GM10847 (cell line): ENCODE results near the gene BCCIP.

ENCODE experiments used
- POLR2A ChIP-seq: IDR thresholded peaks from 2 replicates; pipeline ENCODE4 v1.6.1; 2011; ENCODE audit not compliant: insufficient read length; ENCODE audit errors: extremely low read depth

The BCCIP gene

GRCh38 chr10:125848371-125848770 is 25.0 kb downstream of the BCCIP start:
- no peak for TF ChIP-seq POLR2A

- no peak for TF ChIP-seq POLR2A
These were observed 25.5 kb downstream of the BCCIP start for GRCh38 chr10:125848857-125849256.

- TF ChIP-seq POLR2A = no peak
These were observed 26.1 kb downstream of the BCCIP start for GRCh38 chr10:125849448-125849847.

GRCh38 chr10:125850766-125851731 is 27.7 kb downstream of the BCCIP start:
- no peak for TF ChIP-seq POLR2A

- no peak for TF ChIP-seq POLR2A
These were observed 29.1 kb downstream of the BCCIP start for GRCh38 chr10:125852487-125852886.

- TF ChIP-seq POLR2A = no peak
These were observed 33.9 kb downstream of the BCCIP start for GRCh38 chr10:125857185-125857760.

GRCh38 chr10:125859128-125859817 is 35.9 kb downstream of the BCCIP start:
- TF ChIP-seq POLR2A = no peak

GRCh38 chr10:125865120-125865519 is 41.8 kb downstream of the BCCIP start:
- TF ChIP-seq POLR2A = no peak

- no peak for TF ChIP-seq POLR2A
These were observed 43.2 kb downstream of the BCCIP start for GRCh38 chr10:125866421-125867029.

GRCh38 chr10:125868372-125868975 is 45.1 kb downstream of the BCCIP start:
- TF ChIP-seq POLR2A = no peak

- TF ChIP-seq POLR2A = no peak
These were observed 48.0 kb downstream of the BCCIP start for GRCh38 chr10:125871338-125871737.

GRCh38 chr10:125878957-125879835 is 55.9 kb downstream of the BCCIP start:
- TF ChIP-seq POLR2A = no peak

- TF ChIP-seq POLR2A = no peak
These were observed 57.4 kb downstream of the BCCIP start for GRCh38 chr10:125880719-125881118.

- TF ChIP-seq POLR2A = no peak
These were observed 57.8 kb downstream of the BCCIP start, which contains the start of gene DHX32 for GRCh38 chr10:125881192-125881591. TSS of gene DHX32 (minus strand) at chr10:125881292. CDS start at chr10:125880824, 468 bp downstream.
